Germinal center (tissue), 1 donor: Measurements from ENCODE around the gene YJEFN3.

Experiments used
- DNase-seq: peaks from one replicate; pipeline ENCODE4 v3.0.0; 2012; ENCODE audit warnings: mixed read lengths, low spot score

Gene YJEFN3

DNA sequence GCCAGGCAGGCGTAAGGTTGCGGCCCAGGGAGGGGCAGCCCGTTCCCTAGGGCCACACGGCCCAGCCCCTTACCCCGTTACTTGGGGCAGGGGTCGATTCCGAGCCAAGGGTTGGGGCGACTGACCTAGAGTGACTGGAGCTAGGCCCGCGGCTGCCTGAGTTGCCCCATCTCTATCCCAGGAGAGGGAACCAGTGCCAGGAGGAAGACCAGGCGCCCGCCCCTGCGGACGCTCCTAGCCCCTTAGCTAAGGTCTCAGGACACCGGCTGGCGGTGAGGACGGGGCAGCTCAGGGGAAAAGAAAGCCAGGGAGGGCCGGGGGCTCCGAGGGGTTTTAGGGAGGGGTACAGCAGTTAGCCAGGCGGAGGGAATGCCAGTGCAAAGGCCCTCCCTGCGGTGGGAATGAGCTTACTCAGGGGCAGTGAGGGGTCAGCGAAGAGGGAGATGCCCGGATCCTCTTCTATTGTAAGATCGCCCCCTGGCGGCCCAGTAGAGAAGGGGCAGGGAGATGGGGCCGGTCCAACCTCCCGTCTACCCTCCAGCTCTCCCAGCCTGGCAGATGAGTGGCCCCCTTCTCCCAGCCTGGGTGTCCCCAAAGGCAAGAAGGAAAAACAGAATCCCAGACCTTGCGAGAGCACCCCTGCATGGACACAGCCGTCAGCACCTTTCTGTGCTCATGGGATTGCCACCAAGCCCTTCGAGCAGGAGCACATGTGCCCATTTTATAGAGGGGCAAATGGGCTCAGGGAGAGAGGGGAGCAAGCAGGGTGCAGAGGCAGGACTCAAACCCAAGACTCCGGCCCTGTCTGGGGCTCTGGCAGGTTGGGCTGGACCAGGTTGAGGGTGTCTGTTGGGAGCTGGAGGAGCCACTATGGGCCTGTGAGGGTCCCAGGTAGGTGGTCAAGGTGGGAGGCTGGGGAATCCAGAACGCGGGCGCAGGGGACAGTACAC is 25.6 kb downstream of the YJEFN3 start:
- DNase-seq, result peak; percentile 71

DNA sequence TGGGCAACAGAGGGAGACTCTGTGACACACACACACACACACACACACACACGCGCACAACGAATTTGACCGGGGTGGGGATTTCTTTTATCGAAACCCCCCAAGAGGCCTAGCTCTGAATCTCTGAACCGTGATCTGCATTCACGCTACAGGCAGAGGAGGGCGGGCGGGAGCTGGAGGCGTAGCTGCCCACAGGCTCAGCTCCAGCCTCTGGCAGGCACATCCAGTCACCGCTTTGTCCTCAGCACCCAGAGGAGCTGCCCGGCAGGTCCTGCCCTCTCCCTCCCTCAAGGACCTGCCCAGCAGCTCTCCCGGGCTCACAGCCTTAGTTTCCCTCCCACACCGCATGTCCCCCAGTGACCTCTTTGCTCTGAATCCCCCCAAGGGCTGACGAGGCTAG is 29.3 kb downstream of the YJEFN3 start:
- DNase-seq, result no peak

- no peak for DNase-seq
These were observed 29.9 kb downstream of the YJEFN3 start for GRCh38 chr19:19558636-19559035.

- no peak for DNase-seq
These were observed 31.2 kb downstream of the YJEFN3 start for GRCh38 chr19:19559931-19560330.

DNA sequence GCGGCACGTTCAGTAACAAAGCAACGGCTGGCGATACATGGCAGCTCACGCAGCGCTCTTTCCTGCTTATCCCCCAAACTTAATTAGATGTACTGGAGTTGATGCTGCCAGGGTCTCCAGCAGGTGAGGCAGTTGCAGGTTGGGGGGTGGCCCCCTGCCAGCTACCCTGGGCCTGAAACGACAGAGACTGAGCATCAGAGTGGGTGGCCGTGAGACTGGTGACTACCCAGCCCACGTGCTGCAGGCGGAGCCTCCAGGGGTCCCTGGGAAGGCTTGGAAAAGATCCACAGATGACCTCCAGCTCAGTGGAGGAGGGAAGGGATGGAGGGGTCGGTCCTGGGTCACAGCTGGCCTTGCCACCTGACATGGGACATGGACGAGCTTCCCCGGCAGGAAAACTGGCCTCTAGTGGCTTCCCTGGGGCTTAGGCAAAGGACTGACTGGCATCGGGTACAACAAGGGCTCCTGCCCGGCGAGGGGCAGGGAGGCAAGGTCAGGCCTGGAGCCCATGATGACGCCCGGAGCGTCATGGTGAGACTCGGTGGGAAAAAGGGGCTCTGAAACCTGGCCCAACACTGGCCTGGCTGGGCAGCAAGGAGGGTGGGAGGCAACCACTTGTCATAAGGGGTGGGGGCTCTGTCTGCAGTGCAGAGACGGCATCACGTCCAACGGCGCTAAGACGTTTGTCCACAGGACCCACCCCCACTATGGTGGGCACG is 33.4 kb downstream of the YJEFN3 start:
- no peak for DNase-seq

- no peak for DNase-seq
These were observed 34.1 kb downstream of the YJEFN3 start for GRCh38 chr19:19562665-19563347.

DNA sequence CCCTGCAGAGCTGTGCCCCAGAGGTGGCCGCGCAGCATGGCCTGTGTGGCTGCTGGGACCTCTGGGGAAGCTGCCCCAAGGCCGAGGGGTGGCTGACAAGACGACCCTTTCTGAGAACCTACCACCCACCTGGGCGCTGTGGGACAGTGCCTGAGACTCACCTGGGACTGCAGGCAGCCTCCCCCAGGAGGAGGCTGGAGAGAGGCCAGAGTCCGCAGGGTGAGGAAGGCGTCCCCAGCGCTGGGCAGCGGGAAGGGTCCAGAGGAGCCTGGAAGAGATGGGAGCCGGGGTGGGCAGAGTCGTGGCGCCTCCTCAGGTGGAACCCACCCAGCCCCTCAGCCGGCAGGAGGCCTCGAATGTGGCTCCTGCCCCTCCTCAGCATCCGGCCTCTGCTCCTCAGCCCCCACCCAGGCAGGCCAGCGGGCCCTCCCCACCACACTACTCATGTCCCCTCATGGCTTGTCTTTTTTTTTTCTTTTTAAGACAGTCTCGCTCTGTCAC is 34.7 kb downstream of the YJEFN3 start:
- DNase-seq, result no peak

DNA sequence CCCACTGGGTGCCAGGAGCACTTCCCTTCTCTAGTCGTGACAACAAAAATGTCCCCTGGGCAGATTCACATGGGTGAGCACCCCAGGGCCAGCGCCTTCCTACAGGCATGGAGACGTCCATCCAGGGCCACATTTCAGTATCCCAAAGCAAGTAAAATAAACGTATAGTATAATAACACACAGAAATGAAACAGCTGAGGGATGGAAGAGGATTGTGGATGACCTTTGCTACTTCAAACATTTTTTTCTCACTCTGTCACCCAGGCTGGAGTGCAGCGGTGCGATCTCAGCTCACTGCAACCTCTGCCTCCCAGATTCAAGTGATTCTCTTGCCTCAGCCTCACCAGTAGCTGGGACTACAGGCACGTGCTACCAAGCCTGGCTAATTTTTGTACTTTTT is 37.6 kb downstream of the YJEFN3 start:
- DNase-seq, result no peak

DNA sequence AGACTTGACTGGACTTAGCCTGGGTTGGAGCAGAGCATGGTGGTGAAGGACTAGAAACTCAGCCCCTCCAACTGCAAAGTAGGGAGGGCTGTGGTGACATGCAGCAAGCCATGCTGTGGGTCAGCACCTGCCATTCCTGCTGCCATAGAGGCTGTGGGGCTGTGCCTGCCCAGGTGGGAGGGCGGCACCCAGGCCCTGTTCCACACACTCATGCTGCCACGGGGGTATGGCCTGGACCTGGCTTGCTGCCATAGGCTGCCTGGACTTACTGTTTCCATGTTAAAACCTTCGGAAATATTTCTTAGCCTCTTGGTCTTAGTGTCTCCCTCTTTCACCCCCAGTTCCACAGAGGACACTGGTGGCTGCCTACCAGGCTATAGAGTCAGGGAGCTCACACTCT is 38.7 kb downstream of the YJEFN3 start:
- DNase-seq, result no peak

- DNase-seq, result no peak
These were observed 40.4 kb downstream of the YJEFN3 start for GRCh38 chr19:19568802-19569756.

DNA sequence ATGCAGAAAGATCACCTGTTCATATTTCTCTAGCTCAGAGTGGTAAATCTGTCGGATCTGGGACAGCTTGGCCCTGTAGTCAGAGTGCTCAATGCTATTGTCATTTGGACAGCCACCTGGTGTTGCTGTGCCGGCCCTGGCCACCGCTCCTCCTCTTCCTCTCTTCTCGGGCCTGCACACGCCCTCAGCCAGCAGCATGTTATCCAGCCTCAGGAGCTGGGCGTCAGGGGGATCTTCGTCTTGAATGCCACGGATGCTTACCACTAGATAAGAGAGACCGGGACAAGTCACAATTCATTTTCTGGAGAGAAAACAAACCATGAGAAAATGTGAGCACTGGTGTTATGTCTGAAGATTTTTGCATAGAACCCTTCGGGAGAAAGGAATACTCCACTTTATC is 41.9 kb downstream of the YJEFN3 start:
- DNase-seq, result no peak

DNA sequence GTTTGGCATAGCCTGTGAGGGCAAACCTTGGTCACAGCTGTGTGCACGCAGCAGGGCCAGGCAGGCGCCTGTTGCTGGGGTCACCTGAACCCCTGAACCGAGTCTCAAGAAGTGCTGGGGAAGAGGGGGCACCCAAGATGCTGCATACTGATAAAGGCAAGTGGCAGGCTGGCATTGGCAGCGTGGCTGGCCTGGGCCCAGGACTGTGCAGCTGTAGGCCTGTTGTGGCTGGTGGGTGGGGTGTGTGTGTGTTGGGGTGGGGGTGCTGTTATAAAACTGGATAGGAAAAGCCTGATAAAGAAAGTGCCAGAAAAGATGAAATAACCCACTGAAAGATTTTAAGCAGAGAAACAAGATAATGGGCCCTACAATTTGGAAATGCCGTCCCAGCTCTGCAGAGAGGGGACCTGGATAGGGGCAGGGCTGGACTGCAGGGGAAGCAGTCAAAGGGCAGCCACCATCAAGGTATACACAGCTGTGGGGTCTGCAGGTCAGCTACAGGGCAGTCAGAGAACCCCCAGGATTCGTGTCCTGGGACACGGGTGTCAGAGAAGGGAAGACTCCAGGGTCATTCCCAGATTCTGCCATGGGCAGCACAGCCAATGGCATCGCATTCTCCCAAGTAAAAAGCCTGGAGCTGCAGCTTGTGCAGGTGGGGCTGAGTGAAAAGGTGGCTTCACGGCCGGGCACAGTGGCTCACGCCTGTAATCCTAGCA is 42.5 kb downstream of the YJEFN3 start:
- no peak for DNase-seq

GRCh38 chr19:19575411-19575810 is 46.7 kb downstream of the YJEFN3 start:
- DNase-seq, result no peak

DNA sequence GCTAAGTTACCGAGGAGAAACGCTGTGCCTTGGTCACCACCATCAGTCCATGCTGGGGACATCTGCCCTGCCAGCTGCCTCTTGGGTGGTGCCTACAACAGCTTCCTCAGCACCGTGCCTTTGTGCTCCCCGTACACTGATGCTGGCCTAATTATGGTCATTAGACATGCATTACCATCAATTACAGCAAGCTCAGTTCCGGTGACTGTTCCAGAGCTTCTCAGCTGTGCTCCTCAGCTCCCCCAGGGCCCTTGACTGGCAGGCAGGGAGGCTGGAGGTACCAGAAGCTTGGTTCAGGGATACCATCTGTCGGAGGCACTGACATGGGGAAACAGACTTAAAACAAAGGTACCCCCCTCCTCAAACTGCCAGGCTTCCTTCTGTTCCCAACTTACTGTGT is 49.5 kb downstream of the YJEFN3 start:
- DNase-seq, result no peak

- no peak for DNase-seq
These were observed 51.0 kb downstream of the YJEFN3 start for GRCh38 chr19:19579533-19580361.

DNA sequence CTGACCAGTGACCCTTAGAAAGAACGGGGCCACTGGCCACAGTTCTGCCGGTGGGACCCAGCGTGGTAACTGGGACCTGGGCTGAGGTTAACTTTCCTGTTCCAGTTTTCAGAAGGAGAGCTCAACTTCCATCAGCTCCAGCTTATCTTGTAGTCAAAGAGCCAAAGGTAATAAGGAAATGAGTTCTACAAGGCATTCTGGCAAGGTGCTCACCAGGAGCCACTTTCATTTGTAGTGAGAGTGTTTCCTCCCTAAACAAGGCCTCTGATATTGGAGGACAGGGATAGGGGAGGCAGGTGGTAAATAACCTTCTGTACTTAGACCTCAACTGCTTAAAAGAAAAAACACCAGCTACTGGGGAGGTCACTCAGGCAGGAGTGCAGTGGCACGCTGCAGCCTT is 51.7 kb downstream of the YJEFN3 start:
- no peak for DNase-seq

- DNase-seq, result no peak
These were observed 52.7 kb downstream of the YJEFN3 start for GRCh38 chr19:19581391-19581790.

GRCh38 chr19:19582471-19582870 is 53.8 kb downstream of the YJEFN3 start:
- no peak for DNase-seq

DNA sequence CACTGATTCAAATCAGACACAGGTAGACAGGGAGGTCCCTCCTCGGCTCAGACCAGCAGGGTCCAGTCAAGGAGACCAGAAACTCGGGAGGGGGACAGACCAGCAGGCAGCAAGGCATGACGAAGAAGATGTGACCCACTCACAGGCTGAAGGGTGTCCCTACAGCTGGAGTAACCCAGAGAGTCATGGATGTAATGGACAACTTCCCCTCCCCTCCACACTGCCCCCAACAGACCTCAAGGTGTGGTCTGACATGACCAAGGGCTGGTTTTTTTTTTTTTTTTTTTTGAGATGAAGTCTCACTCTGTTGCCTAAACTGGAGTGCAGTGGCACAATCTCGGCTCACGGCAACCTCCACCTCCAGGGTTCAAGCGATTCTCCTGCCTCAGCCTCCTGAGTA is 55.6 kb downstream of the YJEFN3 start:
- DNase-seq, result no peak
